Mucosa of rectum (tissue), 2 donors: Measurements from ENCODE around the gene TMEM222.

Experiments
- H3K27ac ChIP-seq, 2 donors: one replicate each; pipeline ENCODE4 v1.7.0; 2013; ENCODE audit warnings: inconsistent platforms in 2 of 2, low read depth in 2 of 2, low read length in 2 of 2
- H3K27me3 ChIP-seq, 2 donors: one replicate each; pipeline ENCODE4 v1.7.0; 2013; ENCODE audit warnings: low read length in 2 of 2; ENCODE audit not compliant: control insufficient read depth in 2 of 2, insufficient read depth in 2 of 2
- H3K36me3 ChIP-seq, 2 donors: one replicate each; pipeline ENCODE4 v1.7.0; 2013; ENCODE audit warnings: low read length in 2 of 2; ENCODE audit not compliant: control insufficient read depth in 2 of 2, insufficient read depth in 2 of 2
- H3K4me1 ChIP-seq, 2 donors: one replicate each; pipeline ENCODE4 v1.7.0; 2013; ENCODE audit warnings: low read length in 2 of 2, mild to moderate bottlenecking in 1 of 2; ENCODE audit not compliant: control insufficient read depth in 2 of 2, insufficient read depth in 2 of 2
- H3K4me3 ChIP-seq, 2 donors: one replicate each; pipeline ENCODE4 v1.7.0; 2013; ENCODE audit warnings: low read length in 2 of 2
- H3K9ac ChIP-seq, 2 donors: one replicate each; pipeline ENCODE4 v1.7.0; 2013; ENCODE audit warnings: low read length in 2 of 2, low read depth in 1 of 2, mild to moderate bottlenecking in 1 of 2
- H3K9me3 ChIP-seq, 2 donors: one replicate each; pipeline ENCODE4 v1.7.0; 2013; ENCODE audit warnings: low read length in 2 of 2; ENCODE audit not compliant: control insufficient read depth in 2 of 2
- donor health status: healthy.
- donor health status: Normal muscosa, but diverticular disease.

TMEM222 gene

GRCh38 chr1:27358038-27358927 is 36.3 kb downstream of the TMEM222 start:
- Histone ChIP-seq H3K4me1 (peaks cover 13 to 18% of the 10 kb centered on the region in 2 donors), H3K27ac (no peak overlapping the region), H3K9me3 (no peaks in the 10 kb centered on the region), H3K4me3 (no peak overlapping the region), H3K36me3 (peaks cover 16 to 25% of the 10 kb centered on the region in 2 donors), H3K9ac (no peak overlapping the region), H3K27me3 (no peaks in the 10 kb centered on the region)

GRCh38 chr1:27358928-27359313 is 37.0 kb downstream of the TMEM222 start:
- H3K4me3 ChIP-seq: no peak overlapping the region
- H3K36me3 ChIP-seq: peaks cover 18 to 30% of the 10 kb centered on the region in 2 donors
- no peaks in the 10 kb centered on the region for H3K27me3 ChIP-seq
- no peak overlapping the region for H3K9ac ChIP-seq
- no peak overlapping the region for H3K27ac ChIP-seq
- H3K9me3 ChIP-seq: no peaks in the 10 kb centered on the region
- peaks cover 13 to 18% of the 10 kb centered on the region in 2 donors for H3K4me1 ChIP-seq

- Histone ChIP-seq H3K9ac (no peak overlapping the region), H3K36me3 (peaks cover 18 to 30% of the 10 kb centered on the region in 2 donors), H3K4me3 (peak overlapping the region in 1 of 2 donors; percentile 61)
These were observed 37.8 kb downstream of the TMEM222 start for GRCh38 chr1:27359822-27360158.

GRCh38 chr1:27360159-27361043 is 38.4 kb downstream of the TMEM222 start:
- no peak overlapping the region for H3K9ac ChIP-seq
- H3K4me3 ChIP-seq: peak overlapping the region; percentile 36 to 61
- H3K4me1 ChIP-seq: peaks cover 22 to 27% of the 10 kb centered on the region in 2 donors
- no peaks in the 10 kb centered on the region for H3K9me3 ChIP-seq
- H3K36me3 ChIP-seq: peaks cover 15 to 25% of the 10 kb centered on the region in 2 donors
- no peaks in the 10 kb centered on the region for H3K27me3 ChIP-seq
- no peak overlapping the region for H3K27ac ChIP-seq

More at GRCh38 chr1:27359822-27360158, 37.8 kb downstream of the TMEM222 start:
- no peaks in the 10 kb centered on the region for H3K9me3 ChIP-seq
- peaks cover 17 to 21% of the 10 kb centered on the region in 2 donors for H3K4me1 ChIP-seq
- H3K27me3 ChIP-seq: no peaks in the 10 kb centered on the region
- H3K27ac ChIP-seq: no peak overlapping the region

GRCh38 chr1:27361044-27361402 is 39.1 kb downstream of the TMEM222 start:
- peaks cover 22 to 27% of the 10 kb centered on the region in 2 donors for H3K4me1 ChIP-seq
- no peak overlapping the region for H3K4me3 ChIP-seq
- H3K27me3 ChIP-seq: no peaks in the 10 kb centered on the region
- H3K27ac ChIP-seq: no peak overlapping the region
- peaks cover 9 to 20% of the 10 kb centered on the region in 2 donors for H3K36me3 ChIP-seq
- H3K9ac ChIP-seq: no peak overlapping the region
- H3K9me3 ChIP-seq: no peaks in the 10 kb centered on the region

- Histone ChIP-seq H3K27me3 (no peaks in the 10 kb centered on the region), H3K4me1 (peaks cover 20 to 23% of the 10 kb centered on the region in 2 donors), H3K9me3 (no peaks in the 10 kb centered on the region), H3K4me3 (no peak overlapping the region), H3K9ac (no peak overlapping the region), H3K27ac (no peak overlapping the region), H3K36me3 (peaks cover 8 to 20% of the 10 kb centered on the region in 2 donors)
These were observed 39.6 kb downstream of the TMEM222 start for GRCh38 chr1:27361553-27361952.

- peaks cover 16 to 19% of the 10 kb centered on the region in 2 donors for H3K4me1 ChIP-seq
- H3K27ac ChIP-seq: no peak overlapping the region
- no peaks in the 10 kb centered on the region for H3K27me3 ChIP-seq
- peak overlapping the region in 1 of 2 donors; percentile 69 for H3K9ac ChIP-seq
- H3K4me3 ChIP-seq: no peak overlapping the region
- peaks cover 8 to 12% of the 10 kb centered on the region in 2 donors for H3K36me3 ChIP-seq
- H3K9me3 ChIP-seq: no peaks in the 10 kb centered on the region
These were observed 42.1 kb downstream of the TMEM222 start for GRCh38 chr1:27363766-27364695.

GRCh38 chr1:27364696-27365371 is 42.9 kb downstream of the TMEM222 start:
- H3K4me1 ChIP-seq: peaks cover 19% of the 10 kb centered on the region in 2 donors
- H3K27ac ChIP-seq: peak overlapping the region; percentile 87 to 95
- peak overlapping the region; percentile 52 to 69 for H3K9ac ChIP-seq
- peak overlapping the region; percentile 73 to 81 for H3K4me3 ChIP-seq
- H3K9me3 ChIP-seq: no peaks in the 10 kb centered on the region
- H3K36me3 ChIP-seq: peaks cover 7 to 10% of the 10 kb centered on the region in 2 donors
- no peaks in the 10 kb centered on the region for H3K27me3 ChIP-seq
